Uterus (tissue), 2 donors: ENCODE results near the gene DOCK4.

Source experiments
- CTCF ChIP-seq, 4 experiments: fragments of 200-600 bp in 2 of 4; fragments of 450-650 bp in 2 of 4; sonication (generic) in 2 of 4; IDR thresholded peaks; one replicate each; pipeline ENCODE4 v1.5.1; 2016 to 2019; ENCODE audit warnings: antibody characterized with exemption in 4 of 4, mild to moderate bottlenecking in 2 of 4, moderate library complexity in 1 of 4
- POLR2A ChIP-seq, 2 donors: fragments of 450-650 bp; IDR thresholded peaks; one replicate each; pipeline ENCODE4 v1.6.1; 2016; ENCODE audit warnings: antibody characterized with exemption in 2 of 2, mild to moderate bottlenecking in 1 of 2, moderate library complexity in 1 of 2

GRCh38 chr7:111730476-111731300 is 475.5 kb downstream of the DOCK4 start:
- TF ChIP-seq CTCF (IDR thresholded peaks at IDR 0.05) (no peak), POLR2A (IDR thresholded peaks at IDR 0.05) (no peak)
